ENCODE results near the gene DBNDD2.

DBNDD2 gene

GRCh38 chr20:45419188-45420091 lies 11.4 kb downstream of the DBNDD2 start:
- H3K27ac ChIP-seq (ENCODE audit: low read length) = peak overlapping the region; percentile 82
- peaks cover 17 to 33% of the 10 kb centered on the region in 2 donors for H3K4me1 ChIP-seq (ENCODE audit: control insufficient read depth in 1 of 2, insufficient read depth in 2 of 2, low read length in 2 of 2)
- H3K4me3 ChIP-seq (ENCODE audit: low read depth in 1 of 2, low read length in 2 of 2) = no peak overlapping the region
- no peaks in the 10 kb centered on the region for H3K9me3 ChIP-seq (ENCODE audit: control insufficient read depth in 1 of 2, low read length in 2 of 2)
- H3K27me3 ChIP-seq (ENCODE audit: low read depth, low read length) = no peaks in the 10 kb centered on the region
- H3K36me3 ChIP-seq (ENCODE audit: control insufficient read depth in 1 of 2, insufficient read depth in 2 of 2, low read length in 2 of 2) = peaks cover 37 to 44% of the 10 kb centered on the region in 2 donors

DNA sequence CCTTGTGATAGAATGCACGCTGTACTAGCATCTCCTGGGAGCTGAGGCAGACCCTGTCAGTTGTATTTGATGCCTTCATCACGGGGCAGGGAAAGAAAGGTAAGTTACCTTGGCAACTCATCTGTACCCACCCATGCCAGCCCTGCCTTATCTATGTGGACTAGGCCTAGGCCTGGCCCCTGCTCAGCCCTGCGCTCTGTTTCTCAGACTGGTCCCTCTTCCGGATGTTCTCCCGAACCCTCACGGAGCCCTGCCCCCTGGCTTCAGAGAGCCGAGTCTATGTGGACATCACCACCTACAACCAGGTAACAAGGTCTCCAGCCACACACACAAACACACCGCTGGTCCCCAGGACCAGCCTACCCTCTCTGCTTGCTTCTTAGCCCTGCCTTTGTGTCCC lies 12.0 kb downstream of the DBNDD2 start:
- Histone ChIP-seq H3K4me1 (ENCODE audit: control insufficient read depth in 1 of 2, insufficient read depth in 2 of 2, low read length in 2 of 2) (peaks cover 17 to 33% of the 10 kb centered on the region in 2 donors), H3K27me3 (ENCODE audit: low read depth, low read length) (no peaks in the 10 kb centered on the region), H3K4me3 (ENCODE audit: low read depth in 1 of 2, low read length in 2 of 2) (no peak overlapping the region), H3K27ac (ENCODE audit: low read length) (peak overlapping the region; percentile 82), H3K36me3 (ENCODE audit: control insufficient read depth in 1 of 2, insufficient read depth in 2 of 2, low read length in 2 of 2) (peaks cover 41 to 49% of the 10 kb centered on the region in 2 donors), H3K9me3 (ENCODE audit: control insufficient read depth in 1 of 2, low read length in 2 of 2) (no peaks in the 10 kb centered on the region)

DNA sequence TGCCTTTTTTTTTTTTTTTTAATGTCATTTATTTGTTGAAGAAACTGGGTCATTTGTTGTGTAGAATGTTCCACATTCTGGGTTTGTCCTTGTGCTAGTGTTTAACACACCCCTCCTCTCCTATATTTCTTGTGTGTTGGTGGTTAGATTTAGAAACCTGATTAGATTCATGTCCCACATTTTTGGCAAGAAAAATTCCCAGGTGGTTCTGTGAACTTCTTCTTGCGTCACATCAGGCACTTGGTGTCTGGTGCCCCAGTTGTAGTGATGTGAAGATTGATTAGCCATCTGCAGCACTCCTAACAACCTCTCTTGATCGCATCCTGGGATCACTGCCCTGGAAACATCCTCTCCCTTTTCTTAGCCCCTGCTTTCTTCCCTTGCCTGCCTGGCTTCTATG lies 15.6 kb downstream of the DBNDD2 start:
- peaks cover 8 to 13% of the 10 kb centered on the region in 2 donors for H3K4me1 ChIP-seq (ENCODE audit: control insufficient read depth in 1 of 2, insufficient read depth in 2 of 2, low read length in 2 of 2)
- peaks cover 49 to 57% of the 10 kb centered on the region in 2 donors for H3K36me3 ChIP-seq (ENCODE audit: control insufficient read depth in 1 of 2, insufficient read depth in 2 of 2, low read length in 2 of 2)
- no peaks in the 10 kb centered on the region for H3K27me3 ChIP-seq (ENCODE audit: low read depth, low read length)
- H3K9me3 ChIP-seq (ENCODE audit: control insufficient read depth in 1 of 2, low read length in 2 of 2) = no peaks in the 10 kb centered on the region
- no peak overlapping the region for H3K4me3 ChIP-seq (ENCODE audit: low read depth in 1 of 2, low read length in 2 of 2)
- H3K27ac ChIP-seq (ENCODE audit: low read length) = no peak overlapping the region

GRCh38 chr20:45425561-45425960 lies 17.5 kb downstream of the DBNDD2 start:
- no peak overlapping the region for H3K4me3 ChIP-seq (ENCODE audit: low read depth in 1 of 2, low read length in 2 of 2)
- H3K27me3 ChIP-seq (ENCODE audit: low read depth, low read length) = no peaks in the 10 kb centered on the region
- H3K9me3 ChIP-seq (ENCODE audit: control insufficient read depth in 1 of 2, low read length in 2 of 2) = no peaks in the 10 kb centered on the region
- peaks cover 36 to 49% of the 10 kb centered on the region in 2 donors for H3K36me3 ChIP-seq (ENCODE audit: control insufficient read depth in 1 of 2, insufficient read depth in 2 of 2, low read length in 2 of 2)
- no peaks in the 10 kb centered on the region for H3K4me1 ChIP-seq (ENCODE audit: control insufficient read depth in 1 of 2, insufficient read depth in 2 of 2, low read length in 2 of 2)
- no peak overlapping the region for H3K27ac ChIP-seq (ENCODE audit: low read length)

GRCh38 chr20:45426320-45427016 lies 18.4 kb downstream of the DBNDD2 start:
- no peaks in the 10 kb centered on the region for H3K4me1 ChIP-seq (ENCODE audit: control insufficient read depth in 1 of 2, insufficient read depth in 2 of 2, low read length in 2 of 2)
- H3K9me3 ChIP-seq (ENCODE audit: control insufficient read depth in 1 of 2, low read length in 2 of 2) = no peaks in the 10 kb centered on the region
- H3K4me3 ChIP-seq (ENCODE audit: low read depth in 1 of 2, low read length in 2 of 2) = no peak overlapping the region
- H3K27ac ChIP-seq (ENCODE audit: low read length) = no peak overlapping the region
- H3K27me3 ChIP-seq (ENCODE audit: low read depth, low read length) = no peaks in the 10 kb centered on the region
- H3K36me3 ChIP-seq (ENCODE audit: control insufficient read depth in 1 of 2, insufficient read depth in 2 of 2, low read length in 2 of 2) = peaks cover 27 to 40% of the 10 kb centered on the region in 2 donors

- no peaks in the 10 kb centered on the region for H3K27me3 ChIP-seq (ENCODE audit: low read depth, low read length)
- H3K4me1 ChIP-seq (ENCODE audit: control insufficient read depth in 1 of 2, insufficient read depth in 2 of 2, low read length in 2 of 2) = no peaks in the 10 kb centered on the region
- peaks cover 24 to 32% of the 10 kb centered on the region in 2 donors for H3K36me3 ChIP-seq (ENCODE audit: control insufficient read depth in 1 of 2, insufficient read depth in 2 of 2, low read length in 2 of 2)
- no peak overlapping the region for H3K27ac ChIP-seq (ENCODE audit: low read length)
- H3K9me3 ChIP-seq (ENCODE audit: control insufficient read depth in 1 of 2, low read length in 2 of 2) = no peaks in the 10 kb centered on the region
- no peak overlapping the region for H3K4me3 ChIP-seq (ENCODE audit: low read depth in 1 of 2, low read length in 2 of 2)
Observed at GRCh38 chr20:45427236-45428149, 19.4 kb downstream of the DBNDD2 start.

- no peak overlapping the region for H3K27ac ChIP-seq (ENCODE audit: low read length)
- no peaks in the 10 kb centered on the region for H3K9me3 ChIP-seq (ENCODE audit: control insufficient read depth in 1 of 2, low read length in 2 of 2)
- H3K4me3 ChIP-seq (ENCODE audit: low read depth in 1 of 2, low read length in 2 of 2) = no peak overlapping the region
- H3K4me1 ChIP-seq (ENCODE audit: control insufficient read depth in 1 of 2, insufficient read depth in 2 of 2, low read length in 2 of 2) = no peaks in the 10 kb centered on the region
- peaks cover 10 to 16% of the 10 kb centered on the region in 2 donors for H3K36me3 ChIP-seq (ENCODE audit: control insufficient read depth in 1 of 2, insufficient read depth in 2 of 2, low read length in 2 of 2)
- H3K27me3 ChIP-seq (ENCODE audit: low read depth, low read length) = no peaks in the 10 kb centered on the region
Observed at GRCh38 chr20:45429618-45430017, 21.5 kb downstream of the DBNDD2 start.

GRCh38 chr20:45432294-45432693 lies 24.2 kb downstream of the DBNDD2 start:
- Histone ChIP-seq H3K27me3 (ENCODE audit: low read depth, low read length) (no peaks in the 10 kb centered on the region), H3K27ac (ENCODE audit: low read length) (no peak overlapping the region), H3K4me3 (ENCODE audit: low read depth in 1 of 2, low read length in 2 of 2) (no peak overlapping the region), H3K4me1 (ENCODE audit: control insufficient read depth in 1 of 2, insufficient read depth in 2 of 2, low read length in 2 of 2) (peaks cover 0 to 3% of the 10 kb centered on the region in 2 donors), H3K36me3 (ENCODE audit: control insufficient read depth in 1 of 2, insufficient read depth in 2 of 2, low read length in 2 of 2) (no peaks in the 10 kb centered on the region), H3K9me3 (ENCODE audit: control insufficient read depth in 1 of 2, low read length in 2 of 2) (no peaks in the 10 kb centered on the region)

DNA sequence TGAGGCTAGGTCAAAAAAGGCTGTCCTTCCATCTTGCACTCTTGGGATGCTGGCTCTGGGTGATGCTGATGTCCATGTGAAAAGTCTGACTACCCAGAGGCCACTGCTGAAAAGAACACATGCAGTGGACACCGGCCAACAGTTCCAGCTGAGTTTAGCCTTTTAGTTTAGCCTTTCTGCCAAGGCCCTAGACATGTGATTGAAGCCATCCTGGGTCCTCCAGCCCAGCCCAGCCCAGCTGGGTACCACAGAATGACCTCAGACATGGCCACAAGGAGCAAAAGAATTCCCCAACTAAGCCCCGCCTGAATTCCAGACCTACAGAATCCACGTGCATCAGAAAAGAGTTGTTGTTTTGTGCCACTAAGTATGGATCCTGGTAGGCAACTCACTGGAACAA lies 25.2 kb downstream of the DBNDD2 start:
- H3K4me1 ChIP-seq (ENCODE audit: control insufficient read depth in 1 of 2, insufficient read depth in 2 of 2, low read length in 2 of 2) = peaks cover 0 to 3% of the 10 kb centered on the region in 2 donors
- H3K36me3 ChIP-seq (ENCODE audit: control insufficient read depth in 1 of 2, insufficient read depth in 2 of 2, low read length in 2 of 2) = no peaks in the 10 kb centered on the region
- no peaks in the 10 kb centered on the region for H3K9me3 ChIP-seq (ENCODE audit: control insufficient read depth in 1 of 2, low read length in 2 of 2)
- no peaks in the 10 kb centered on the region for H3K27me3 ChIP-seq (ENCODE audit: low read depth, low read length)
- H3K27ac ChIP-seq (ENCODE audit: low read length) = no peak overlapping the region
- H3K4me3 ChIP-seq (ENCODE audit: low read depth in 1 of 2, low read length in 2 of 2) = no peak overlapping the region

- H3K27ac ChIP-seq (ENCODE audit: low read length) = no peak overlapping the region
- no peaks in the 10 kb centered on the region for H3K9me3 ChIP-seq (ENCODE audit: control insufficient read depth in 1 of 2, low read length in 2 of 2)
- H3K4me3 ChIP-seq (ENCODE audit: low read depth in 1 of 2, low read length in 2 of 2) = no peak overlapping the region
Observed at GRCh38 chr20:45433976-45434375, 25.9 kb downstream of the DBNDD2 start.

More at GRCh38 chr20:45433976-45434375, 25.9 kb downstream of the DBNDD2 start:
- H3K27me3 ChIP-seq (ENCODE audit: low read depth, low read length) = no peaks in the 10 kb centered on the region
- no peaks in the 10 kb centered on the region for H3K36me3 ChIP-seq (ENCODE audit: control insufficient read depth in 1 of 2, insufficient read depth in 2 of 2, low read length in 2 of 2)
- H3K4me1 ChIP-seq (ENCODE audit: control insufficient read depth in 1 of 2, insufficient read depth in 2 of 2, low read length in 2 of 2) = peaks cover 0 to 3% of the 10 kb centered on the region in 2 donors
